Kidney epithelial cell (primary cell): ENCODE data around the gene YIF1A. TPM values are rescaled to one million over a fixed set of nuclear protein-coding genes. Genes with fewer than 3 reads are reported as not detected.

Experiments used
- DNase-seq: peaks from one replicate; pipeline ENCODE4 v3.0.0-alpha.2; 2010; ENCODE audit warnings: low read depth
- H3K27me3 ChIP-seq: 2 replicates; pipeline ENCODE4 v1.6.0; 2011; ENCODE audit warnings: low read length; ENCODE audit not compliant: control insufficient read depth, insufficient read depth
- H3K36me3 ChIP-seq: 2 replicates; pipeline ENCODE4 v1.5.1; 2011; ENCODE audit warnings: low read length; ENCODE audit not compliant: control insufficient read depth, insufficient read depth
- H3K4me3 ChIP-seq: 2 replicates; pipeline ENCODE4 v1.5.1; 2011; ENCODE audit warnings: low read depth, mild to moderate bottlenecking, control low read depth, low read length
- total RNA-seq: library from RNA; depleted of rRNA; stranded (reverse); fragments of >200 nt; gene quantifications from 2 replicates; pipeline ENCODE4 v1.2.3, GENCODE V29; 2015
- TF ChIP-seq, protein P1 (sequence below): IDR thresholded peaks from 2 replicates; pipeline ENCODE4 v1.5.1; 2011; ENCODE audit warnings: mild to moderate bottlenecking, moderate library complexity, low read length, control low read depth, inconsistent platforms; ENCODE audit not compliant: insufficient read depth, poor library complexity, severe bottlenecking

YIF1A gene
- total RNA-seq, 1 donor from 2014 or later, result 104 TPM

DNA sequence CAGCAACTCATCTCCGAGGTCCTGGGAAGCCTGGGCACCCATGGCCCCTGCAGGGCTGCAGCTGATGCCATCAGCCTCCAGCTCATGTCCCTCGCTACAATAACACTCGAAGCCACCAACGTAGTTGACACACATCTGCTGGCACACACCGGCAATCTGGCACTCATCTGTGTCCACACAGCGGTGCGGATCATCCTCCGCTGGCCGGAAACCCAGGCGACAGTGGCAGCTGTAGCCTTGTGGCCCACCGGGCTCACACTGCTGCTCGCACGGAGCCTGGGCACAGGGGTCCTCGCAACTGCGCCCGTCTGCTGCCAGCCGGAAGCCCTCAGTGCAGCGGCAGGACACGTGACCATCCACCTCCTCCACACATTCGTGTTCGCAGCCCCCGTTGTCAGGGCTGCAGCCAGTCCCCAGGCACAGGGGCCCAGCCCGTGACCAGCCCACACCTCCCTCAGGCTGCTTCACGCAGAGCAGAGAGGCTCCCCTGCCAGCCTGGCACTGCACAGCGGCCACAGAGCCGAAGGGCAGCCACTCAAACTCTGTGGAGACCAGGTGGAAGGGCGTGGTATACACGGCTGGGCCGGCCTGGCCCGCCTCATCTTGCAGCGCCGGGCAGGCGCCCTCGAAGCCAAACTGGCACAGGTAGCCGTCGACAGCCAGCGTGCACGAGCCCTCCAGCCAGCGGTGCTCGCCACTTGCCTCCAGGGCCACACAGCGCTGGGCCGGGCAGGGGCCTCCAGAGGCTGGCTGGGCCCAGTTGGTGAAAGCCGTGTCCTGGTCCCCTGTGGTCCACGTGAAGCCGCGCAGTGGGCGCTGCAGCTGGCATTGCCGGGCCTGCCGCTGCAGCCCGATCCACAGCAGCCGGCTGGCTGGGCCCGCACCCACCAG, 27.2 kb upstream of the YIF1A start:
- TF ChIP-seq, protein P1, sequence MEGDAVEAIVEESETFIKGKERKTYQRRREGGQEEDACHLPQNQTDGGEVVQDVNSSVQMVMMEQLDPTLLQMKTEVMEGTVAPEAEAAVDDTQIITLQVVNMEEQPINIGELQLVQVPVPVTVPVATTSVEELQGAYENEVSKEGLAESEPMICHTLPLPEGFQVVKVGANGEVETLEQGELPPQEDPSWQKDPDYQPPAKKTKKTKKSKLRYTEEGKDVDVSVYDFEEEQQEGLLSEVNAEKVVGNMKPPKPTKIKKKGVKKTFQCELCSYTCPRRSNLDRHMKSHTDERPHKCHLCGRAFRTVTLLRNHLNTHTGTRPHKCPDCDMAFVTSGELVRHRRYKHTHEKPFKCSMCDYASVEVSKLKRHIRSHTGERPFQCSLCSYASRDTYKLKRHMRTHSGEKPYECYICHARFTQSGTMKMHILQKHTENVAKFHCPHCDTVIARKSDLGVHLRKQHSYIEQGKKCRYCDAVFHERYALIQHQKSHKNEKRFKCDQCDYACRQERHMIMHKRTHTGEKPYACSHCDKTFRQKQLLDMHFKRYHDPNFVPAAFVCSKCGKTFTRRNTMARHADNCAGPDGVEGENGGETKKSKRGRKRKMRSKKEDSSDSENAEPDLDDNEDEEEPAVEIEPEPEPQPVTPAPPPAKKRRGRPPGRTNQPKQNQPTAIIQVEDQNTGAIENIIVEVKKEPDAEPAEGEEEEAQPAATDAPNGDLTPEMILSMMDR, result no peak
- Histone ChIP-seq H3K27me3 (peaks cover 2% of the 10 kb centered on the region), H3K36me3 (no peaks in the 10 kb centered on the region), H3K4me3 (no peak overlapping the region)
- no peak for DNase-seq

DNA sequence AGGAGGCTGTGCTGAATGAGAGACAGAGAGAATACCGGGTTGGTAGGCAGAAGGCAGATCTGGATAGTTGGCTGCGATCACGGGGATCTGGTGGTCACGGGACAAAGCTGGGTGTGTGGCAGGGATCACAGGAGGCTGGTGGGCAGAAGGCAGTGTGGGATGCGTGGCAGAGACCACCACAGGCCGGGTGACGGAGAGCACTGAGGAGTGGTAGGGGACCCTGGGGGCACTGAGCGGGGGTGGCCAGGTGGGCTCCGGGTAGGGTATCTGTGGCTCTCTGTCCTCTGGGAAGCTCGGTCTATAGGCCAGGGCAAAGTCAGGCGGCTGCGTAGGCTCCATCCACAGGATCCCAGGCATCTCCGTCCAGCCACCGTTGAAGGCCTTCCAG, 26.5 kb upstream of the YIF1A start:
- no peaks in the 10 kb centered on the region for H3K36me3 ChIP-seq
- no peak for DNase-seq
- no peak overlapping the region for H3K4me3 ChIP-seq
- TF ChIP-seq, protein P1, result no peak
- peaks cover 2% of the 10 kb centered on the region for H3K27me3 ChIP-seq

DNA sequence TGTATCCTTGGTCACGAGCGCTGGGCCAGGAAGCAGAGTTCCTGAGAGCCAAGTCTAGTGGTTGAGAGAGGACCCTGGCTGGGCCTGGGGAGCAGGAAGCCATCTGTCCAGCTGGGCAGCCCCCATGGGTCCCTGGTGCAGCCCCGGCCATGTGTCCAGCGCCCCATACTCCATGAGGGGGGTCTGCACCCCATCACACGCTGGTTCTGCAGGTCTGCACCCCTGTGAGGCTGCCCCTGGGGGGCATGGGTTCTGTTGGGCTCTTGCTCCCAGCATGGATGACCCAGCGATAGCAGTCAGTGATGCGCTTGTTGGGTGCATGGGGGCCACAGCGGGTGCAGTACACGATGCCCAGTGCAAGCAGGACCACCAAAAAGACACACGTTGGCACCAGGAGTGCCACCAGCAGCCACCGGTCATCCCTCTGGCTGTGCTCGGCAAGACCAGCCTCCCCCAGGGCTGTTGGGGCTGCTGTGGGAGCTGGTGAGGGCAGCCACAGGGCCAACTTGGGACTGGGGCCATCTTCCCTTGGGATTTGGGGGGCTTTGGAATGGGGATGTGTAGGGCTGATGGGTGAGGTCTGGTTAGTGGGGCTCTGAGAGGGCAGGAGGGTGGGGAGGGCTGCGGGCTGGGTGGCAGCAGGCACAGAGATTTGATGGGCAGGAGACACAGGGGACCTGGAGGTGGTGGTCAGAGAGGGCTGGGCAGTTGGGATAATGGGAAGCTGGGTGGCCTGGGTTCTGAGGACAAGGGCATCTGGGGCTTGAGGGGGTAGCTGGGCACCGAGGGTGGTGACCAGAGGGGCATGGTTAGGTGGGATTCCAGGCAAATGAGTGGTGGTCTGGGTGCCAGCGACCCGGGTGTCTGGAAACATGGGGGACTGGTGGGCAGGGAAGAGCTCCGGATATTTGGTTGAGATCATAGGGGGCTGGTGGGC, 25.9 kb upstream of the YIF1A start:
- no peaks in the 10 kb centered on the region for H3K36me3 ChIP-seq
- H3K4me3 ChIP-seq, result no peak overlapping the region

DNA sequence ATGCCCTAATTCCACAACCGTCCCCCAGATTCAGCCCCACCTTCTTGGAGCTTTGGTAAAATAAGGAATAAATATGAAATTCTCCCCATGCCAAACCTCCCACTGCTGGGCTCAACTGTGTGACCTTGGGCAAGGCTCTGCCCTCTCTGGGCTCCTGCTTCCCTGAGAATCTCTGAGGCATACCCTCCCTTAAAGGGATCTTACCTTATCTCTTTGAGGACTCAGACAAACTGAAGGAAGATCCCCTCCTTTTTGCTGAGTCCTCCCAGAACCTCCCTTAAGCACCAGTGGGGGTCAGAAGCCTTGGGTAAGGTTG, 25.2 kb upstream of the YIF1A start:
- Histone ChIP-seq H3K4me3 (no peak overlapping the region), H3K36me3 (no peaks in the 10 kb centered on the region), H3K27me3 (peaks cover 2% of the 10 kb centered on the region)
- TF ChIP-seq, protein P1, result no peak
- DNase-seq, result no peak

More for the DNA sequence above, 25.9 kb upstream of the YIF1A start:
- TF ChIP-seq, protein P1, result no peak
- DNase-seq, result no peak
- H3K27me3 ChIP-seq, result peaks cover 2% of the 10 kb centered on the region

DNA sequence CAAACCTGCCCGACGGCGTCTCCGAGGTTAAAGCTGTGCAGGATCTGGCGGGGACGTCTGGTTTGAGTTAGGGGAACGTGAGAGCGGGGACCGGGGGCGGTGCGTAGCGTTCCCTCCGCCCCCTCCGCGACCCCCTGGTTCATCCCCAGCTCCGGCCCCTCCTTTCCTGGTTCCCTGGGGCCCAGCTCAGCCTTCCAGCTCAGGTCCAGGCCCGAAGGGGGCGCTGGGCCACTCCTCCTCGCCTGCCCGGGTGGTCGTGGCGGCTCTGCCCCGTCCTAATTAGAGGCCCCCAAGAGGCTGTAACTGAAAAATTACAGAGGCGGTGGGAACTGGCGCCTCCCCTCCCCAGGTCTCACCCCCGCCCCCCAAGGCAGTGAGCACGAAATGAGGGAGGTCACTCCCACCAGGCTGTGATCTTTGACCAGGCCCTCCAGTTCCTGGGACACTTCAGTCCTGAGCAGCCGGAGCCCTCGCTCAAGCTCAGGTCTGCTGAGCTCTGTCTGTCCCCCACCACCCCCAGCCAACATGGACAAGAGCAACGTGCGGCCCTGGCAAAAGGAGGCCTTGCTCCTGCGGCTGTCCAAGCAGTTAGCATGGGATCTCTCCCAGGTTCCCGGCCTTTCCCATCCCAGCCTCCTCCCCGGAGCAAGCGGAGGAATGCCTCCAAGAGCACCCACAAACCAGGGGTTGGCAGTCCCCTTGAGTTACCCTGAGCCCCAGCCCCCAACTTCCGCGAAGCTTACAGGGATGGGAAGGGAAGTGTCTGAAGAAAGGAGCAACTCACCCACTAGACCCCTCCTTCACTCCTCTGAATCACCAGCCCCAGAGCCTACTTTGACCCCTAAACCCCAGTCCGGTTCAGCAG, 24.6 kb upstream of the YIF1A start:
- no peak for DNase-seq
- Histone ChIP-seq H3K4me3 (peak overlapping the region; percentile 3), H3K27me3 (peaks cover 2% of the 10 kb centered on the region), H3K36me3 (no peaks in the 10 kb centered on the region)
- TF ChIP-seq, protein P1, result no peak
